Neural progenitor cell (in vitro differentiated cells): ENCODE data around the gene AVEN. TPM values are rescaled to one million over a fixed set of nuclear protein-coding genes. Genes with fewer than 3 reads are reported as not detected.

Experiments used
- DNase-seq: peaks from one replicate; pipeline ENCODE4 v3.0.0-alpha.2; 2016; ENCODE audit warnings: low spot score
- H2AFZ ChIP-seq: fragments of 200-600 bp; sonication (generic); replicated peaks from 2 replicates; pipeline ENCODE4 v1.6.1; 2016; ENCODE audit warnings: antibody characterized with exemption
- H3F3A ChIP-seq: fragments of 200-600 bp; sonication (generic); 2 replicates; pipeline ENCODE4 v1.6.1; 2016; ENCODE audit warnings: antibody characterized with exemption, low read depth
- H3K27ac ChIP-seq: fragments of 200-600 bp; sonication (generic); 2 replicates; pipeline ENCODE4 v1.5.1; 2016; ENCODE audit warnings: mild to moderate bottlenecking
- H3K27me3 ChIP-seq: fragments of 200-600 bp; sonication (generic); 2 replicates; pipeline ENCODE4 v1.6.1; 2016; ENCODE audit warnings: mild to moderate bottlenecking, moderate library complexity
- H3K36me3 ChIP-seq: fragments of 200-600 bp; sonication (generic); 2 replicates; pipeline ENCODE4 v1.5.1; 2016
- H3K4me1 ChIP-seq: fragments of 200-600 bp; sonication (generic); 2 replicates; pipeline ENCODE4 v1.6.1; 2016; ENCODE audit warnings: mixed run types
- H3K4me2 ChIP-seq: fragments of 200-600 bp; sonication (generic); 2 replicates; pipeline ENCODE4 v1.6.1; 2016
- H3K4me3 ChIP-seq: fragments of 200-600 bp; sonication (generic); 2 replicates; pipeline ENCODE4 v1.5.1; 2016
- H3K79me2 ChIP-seq: fragments of 200-600 bp; sonication (generic); 2 replicates; pipeline ENCODE4 v1.6.1; 2016; ENCODE audit warnings: low read depth
- H3K9ac ChIP-seq: fragments of 200-600 bp; sonication (generic); 2 replicates; pipeline ENCODE4 v1.6.1; 2016
- H3K9me3 ChIP-seq: fragments of 200-600 bp; sonication (generic); 2 replicates; pipeline ENCODE4 v1.5.1; 2016; ENCODE audit warnings: low read depth
- H4K20me1 ChIP-seq: fragments of 200-600 bp; sonication (generic); 2 replicates; pipeline ENCODE4 v1.6.1; 2016; ENCODE audit warnings: low read depth
- H3K27ac Mint-ChIP-seq: 3 replicates; pipeline ENCODE4 v1.8.0; 2021; ENCODE audit warnings: mixed read lengths
- H3K27me3 Mint-ChIP-seq: 2 replicates; pipeline ENCODE4 v1.8.0; 2022; ENCODE audit warnings: low read depth, mild to moderate bottlenecking, inconsistent platforms, moderate library complexity, mixed read lengths; ENCODE audit not compliant: insufficient read depth
- H3K36me3 Mint-ChIP-seq: 3 replicates; pipeline ENCODE4 v1.8.0; 2021; ENCODE audit warnings: mixed read lengths
- H3K4me1 Mint-ChIP-seq: 3 replicates; pipeline ENCODE4 v1.8.0; 2021; ENCODE audit warnings: mixed read lengths
- H3K4me3 Mint-ChIP-seq: 3 replicates; pipeline ENCODE4 v1.8.0; 2021; ENCODE audit warnings: mild to moderate bottlenecking, moderate library complexity, mixed read lengths
- H3K9me3 Mint-ChIP-seq: 3 replicates; pipeline ENCODE4 v1.8.0; 2020; ENCODE audit warnings: mixed read lengths
- CTCF ChIP-seq: fragments of 200-600 bp; sonication (generic); IDR thresholded peaks from 2 replicates; pipeline ENCODE4 v1.5.1; 2017; ENCODE audit warnings: antibody characterized with exemption, mild to moderate bottlenecking
- EZH2 ChIP-seq: fragments of 200-600 bp; sonication (generic); IDR thresholded peaks from 2 replicates; pipeline ENCODE4 v1.6.1; 2017; ENCODE audit warnings: antibody characterized with exemption, mild to moderate bottlenecking, moderate library complexity
- EZH2phosphoT487 ChIP-seq: fragments of 200-600 bp; sonication (generic); IDR thresholded peaks from 2 replicates; pipeline ENCODE4 v1.6.1; 2017; ENCODE audit warnings: antibody characterized with exemption
- total RNA-seq: library from RNA; depleted of rRNA; stranded (reverse); fragments of >200 nt; gene quantifications from 2 replicates; pipeline ENCODE4 v1.2.3, GENCODE V29; 2015; ENCODE audit warnings: low replicate concordance

The AVEN gene
- total RNA-seq, 1 donor from 2014 or later: 21.9 TPM

- no peaks in the 10 kb centered on the region for H3K36me3 ChIP-seq
- no peak overlapping the region for H3K4me2 ChIP-seq
- no peaks in the 10 kb centered on the region for H3K27me3 ChIP-seq
- H3K4me3 ChIP-seq: no peak overlapping the region
- H3K27ac ChIP-seq: no peak overlapping the region
- H4K20me1 ChIP-seq: no peaks in the 10 kb centered on the region
- Mint-ChIP-seq H3K4me1 (peaks cover 18% of the 10 kb centered on the region), H3K27me3 (no peaks in the 10 kb centered on the region), H3K4me3 (no peak overlapping the region), H3K9me3 (no peaks in the 10 kb centered on the region), H3K36me3 (peaks cover 1% of the 10 kb centered on the region), H3K27ac (no peak overlapping the region)
- no peaks in the 10 kb centered on the region for H3F3A ChIP-seq
- no peak overlapping the region for H3K9ac ChIP-seq
- no peak overlapping the region for H2AFZ ChIP-seq
- DNase-seq: no peak
- H3K4me1 ChIP-seq: peaks cover 13% of the 10 kb centered on the region
- H3K9me3 ChIP-seq: no peaks in the 10 kb centered on the region
- peaks cover 10% of the 10 kb centered on the region for H3K79me2 ChIP-seq
- TF ChIP-seq EZH2phosphoT487 (no peak), EZH2 (no peak), CTCF (no peak)
These were observed 128.3 kb downstream of the AVEN start for GRCh38 chr15:33910741-33911140.

GRCh38 chr15:33908406-33908805 lies 130.6 kb downstream of the AVEN start:
- H3K4me3 Mint-ChIP-seq: no peak overlapping the region
- no peak overlapping the region for H3K4me3 ChIP-seq
- no peak overlapping the region for H3K27ac ChIP-seq
- H3K9me3 Mint-ChIP-seq: no peaks in the 10 kb centered on the region
- no peak overlapping the region for H2AFZ ChIP-seq
- H3K36me3 Mint-ChIP-seq: no peaks in the 10 kb centered on the region
- H3K36me3 ChIP-seq: no peaks in the 10 kb centered on the region
- H3F3A ChIP-seq: no peaks in the 10 kb centered on the region
- H4K20me1 ChIP-seq: no peaks in the 10 kb centered on the region
- H3K4me1 Mint-ChIP-seq: peaks cover 16% of the 10 kb centered on the region
- H3K27ac Mint-ChIP-seq: no peak overlapping the region
- peaks cover 7% of the 10 kb centered on the region for H3K4me1 ChIP-seq
- no peak for DNase-seq
- no peak overlapping the region for H3K9ac ChIP-seq
- H3K4me2 ChIP-seq: no peak overlapping the region
- TF ChIP-seq EZH2: no peak
- no peak for TF ChIP-seq EZH2phosphoT487
- TF ChIP-seq CTCF: no peak
- no peaks in the 10 kb centered on the region for H3K79me2 ChIP-seq
- H3K27me3 Mint-ChIP-seq: no peaks in the 10 kb centered on the region
- H3K27me3 ChIP-seq: no peaks in the 10 kb centered on the region
- H3K9me3 ChIP-seq: no peaks in the 10 kb centered on the region

DNA sequence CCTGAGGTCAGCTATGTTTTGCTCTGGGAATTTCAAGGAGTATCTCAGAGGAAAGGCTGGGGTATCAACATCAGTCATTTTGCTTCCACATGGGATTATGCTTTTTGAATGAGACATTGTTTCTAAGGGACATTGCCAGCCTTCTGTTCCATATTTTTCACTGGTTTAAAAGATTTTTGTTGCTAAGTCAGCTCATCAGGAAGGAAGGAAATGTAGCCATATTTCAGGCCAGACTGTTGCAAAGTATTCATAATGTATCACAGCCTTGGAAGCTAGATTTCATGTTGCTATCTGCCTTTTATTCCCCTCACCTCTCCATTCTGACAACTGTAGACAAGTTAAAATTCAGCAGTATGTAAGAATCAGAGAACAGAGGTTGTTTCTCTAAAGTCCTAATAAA lies 131.7 kb downstream of the AVEN start:
- H3K27ac Mint-ChIP-seq: no peak overlapping the region
- H3K9ac ChIP-seq: no peak overlapping the region

More for the DNA sequence above, 131.7 kb downstream of the AVEN start:
- Histone ChIP-seq H3K27me3 (no peaks in the 10 kb centered on the region), H3K4me3 (no peak overlapping the region), H3K36me3 (no peaks in the 10 kb centered on the region), H3K27ac (no peak overlapping the region), H4K20me1 (no peaks in the 10 kb centered on the region), H3K79me2 (no peaks in the 10 kb centered on the region), H2AFZ (no peak overlapping the region), H3K4me1 (peaks cover 3% of the 10 kb centered on the region), H3K4me2 (no peak overlapping the region), H3F3A (no peaks in the 10 kb centered on the region), H3K9me3 (no peaks in the 10 kb centered on the region)
- TF ChIP-seq CTCF (no peak), EZH2phosphoT487 (no peak), EZH2 (no peak)
- peaks cover 16% of the 10 kb centered on the region for H3K4me1 Mint-ChIP-seq
- H3K27me3 Mint-ChIP-seq: no peaks in the 10 kb centered on the region
- DNase-seq: no peak
- H3K4me3 Mint-ChIP-seq: no peak overlapping the region
- H3K9me3 Mint-ChIP-seq: no peaks in the 10 kb centered on the region
- no peaks in the 10 kb centered on the region for H3K36me3 Mint-ChIP-seq
